Brain microvascular endothelial cell (primary cell): Measurements from ENCODE around the gene MPZL1.
"Not testable (repeated sequence)": the region's sequence is repeated elsewhere in the genome, so short reads cannot be mapped to it uniquely, and the experiment has no call there.

Experiments
- DNase-seq: peaks from one replicate; pipeline ENCODE4 v3.0.0-alpha.2; 2020
- H3K27ac ChIP-seq: fragments of 250-450 bp; sonication (Bioruptor Pico); 2 replicates; pipeline ENCODE4 v1.5.1; 2020; ENCODE audit warnings: mild to moderate bottlenecking, moderate library complexity
- H3K27me3 ChIP-seq: fragments of 250-450 bp; sonication (Bioruptor Pico); replicated peaks from 2 replicates; pipeline ENCODE4 v1.5.1; 2020; ENCODE audit warnings: mild to moderate bottlenecking
- H3K36me3 ChIP-seq: fragments of 250-450 bp; sonication (Bioruptor Pico); replicated peaks from 2 replicates; pipeline ENCODE4 v1.5.1; 2020; ENCODE audit warnings: mild to moderate bottlenecking
- H3K4me3 ChIP-seq: 2 replicates; pipeline ENCODE4 v1.5.1; 2011; ENCODE audit warnings: low read depth, mild to moderate bottlenecking, control low read depth, low read length, moderate library complexity
- CTCF ChIP-seq: IDR thresholded peaks from 2 replicates; pipeline ENCODE4 v1.5.1; 2011; ENCODE audit warnings: low read depth, mild to moderate bottlenecking, moderate library complexity, low read length, control low read depth, inconsistent platforms; ENCODE audit errors: missing control alignments
- in situ Hi-C: cut with HindIII; loops from 2 replicates; pipeline ENCODE4 v1.10.0; 2017; ENCODE audit warnings: low sequenced_read_pairs, low pct_ligation_motif_present

MPZL1 gene

GRCh38 chr1:167728818-167729410 is 7.1 kb downstream of the MPZL1 start:
- H3K36me3 ChIP-seq = peaks cover 10% of the 10 kb centered on the region
- in situ Hi-C loops = no loop called here
- no peaks in the 10 kb centered on the region for H3K27me3 ChIP-seq
- TF ChIP-seq CTCF = no peak
- H3K27ac ChIP-seq = no peak overlapping the region
- H3K4me3 ChIP-seq = no peak overlapping the region
- peak; percentile 49 for DNase-seq

GRCh38 chr1:167734227-167734626 is 12.4 kb downstream of the MPZL1 start:
- no peak overlapping the region for H3K27ac ChIP-seq
- peaks cover 10% of the 10 kb centered on the region for H3K36me3 ChIP-seq
- H3K4me3 ChIP-seq = no peak overlapping the region
- H3K27me3 ChIP-seq = no peaks in the 10 kb centered on the region
- in situ Hi-C loops = no loop called here
- no peak for DNase-seq
- TF ChIP-seq CTCF = no peak

GRCh38 chr1:167734841-167735240 is 13.1 kb downstream of the MPZL1 start:
- TF ChIP-seq CTCF = no peak
- no peak overlapping the region for H3K4me3 ChIP-seq
- in situ Hi-C loops = no loop called here
- no peak overlapping the region for H3K27ac ChIP-seq
- no peak for DNase-seq
- H3K36me3 ChIP-seq = peaks cover 10% of the 10 kb centered on the region
- no peaks in the 10 kb centered on the region for H3K27me3 ChIP-seq

- in situ Hi-C loops = no loop called here
- Histone ChIP-seq H3K4me3 (no peak overlapping the region), H3K36me3 (peaks cover 2% of the 10 kb centered on the region), H3K27ac (no peak overlapping the region), H3K27me3 (no peaks in the 10 kb centered on the region)
- TF ChIP-seq CTCF = no peak
- DNase-seq = no peak
These were observed 15.4 kb downstream of the MPZL1 start for GRCh38 chr1:167737169-167737568.

GRCh38 chr1:167738158-167738557 is 16.4 kb downstream of the MPZL1 start:
- in situ Hi-C loops = no loop called here
- no peak for TF ChIP-seq CTCF
- Histone ChIP-seq H3K4me3 (no peak overlapping the region), H3K27me3 (no peaks in the 10 kb centered on the region), H3K27ac (no peak overlapping the region), H3K36me3 (peaks cover under 1% of the 10 kb centered on the region)
- DNase-seq = no peak

- in situ Hi-C loops = no loop called here
- Histone ChIP-seq H3K27ac (no peak overlapping the region), H3K36me3 (no peaks in the 10 kb centered on the region), H3K27me3 (no peaks in the 10 kb centered on the region), H3K4me3 (no peak overlapping the region)
- TF ChIP-seq CTCF = no peak
- DNase-seq = no peak
These were observed 18.0 kb downstream of the MPZL1 start for GRCh38 chr1:167739752-167740151.

- H3K27ac ChIP-seq, in situ Hi-C loops, DNase-seq, H3K4me3 ChIP-seq, H3K27me3 ChIP-seq, H3K36me3 ChIP-seq: not testable (repeated sequence)
These were observed 19.3 kb downstream of the MPZL1 start for GRCh38 chr1:167741103-167741502.

- H3K36me3 ChIP-seq, H3K27ac ChIP-seq, in situ Hi-C loops, H3K4me3 ChIP-seq, DNase-seq, H3K27me3 ChIP-seq: not testable (repeated sequence)
These were observed 20.7 kb downstream of the MPZL1 start for GRCh38 chr1:167742392-167743057.
